HG03135 (cell line): ENCODE measurements around the gene MAPKAP1.
A peak's percentile ranks its signal among the peaks of the same experiment; 100 is the strongest.

Experiments
- ATAC-seq: cut with Tn5 transposase; IDR thresholded peaks from one replicate; pipeline ENCODE4 v1.9.1; 2021; ENCODE audit warnings: mild to moderate bottlenecking, moderate library complexity; ENCODE audit not compliant: unreplicated experiment

MAPKAP1 gene

DNA sequence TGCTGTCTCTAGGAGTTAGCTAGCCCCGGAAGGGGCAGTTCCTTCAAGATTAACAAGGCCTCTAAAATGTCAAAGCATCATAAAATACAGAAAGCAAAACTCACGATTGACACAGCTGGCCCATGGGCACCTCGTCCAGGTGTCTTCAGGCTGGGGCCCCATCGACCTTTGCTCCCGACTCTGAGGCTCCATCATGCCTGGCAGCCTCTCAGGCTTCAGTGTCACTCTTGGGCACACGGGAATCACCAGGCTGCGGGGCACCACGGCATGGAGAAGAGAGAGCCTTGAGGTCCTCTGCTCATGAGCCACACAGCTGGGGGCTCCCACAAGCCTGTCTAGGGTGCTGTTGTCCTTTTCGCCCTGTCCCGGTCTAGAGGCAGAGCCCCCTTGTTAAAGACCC, 284.2 kb downstream of the MAPKAP1 start:
- ATAC-seq: no peak

DNA sequence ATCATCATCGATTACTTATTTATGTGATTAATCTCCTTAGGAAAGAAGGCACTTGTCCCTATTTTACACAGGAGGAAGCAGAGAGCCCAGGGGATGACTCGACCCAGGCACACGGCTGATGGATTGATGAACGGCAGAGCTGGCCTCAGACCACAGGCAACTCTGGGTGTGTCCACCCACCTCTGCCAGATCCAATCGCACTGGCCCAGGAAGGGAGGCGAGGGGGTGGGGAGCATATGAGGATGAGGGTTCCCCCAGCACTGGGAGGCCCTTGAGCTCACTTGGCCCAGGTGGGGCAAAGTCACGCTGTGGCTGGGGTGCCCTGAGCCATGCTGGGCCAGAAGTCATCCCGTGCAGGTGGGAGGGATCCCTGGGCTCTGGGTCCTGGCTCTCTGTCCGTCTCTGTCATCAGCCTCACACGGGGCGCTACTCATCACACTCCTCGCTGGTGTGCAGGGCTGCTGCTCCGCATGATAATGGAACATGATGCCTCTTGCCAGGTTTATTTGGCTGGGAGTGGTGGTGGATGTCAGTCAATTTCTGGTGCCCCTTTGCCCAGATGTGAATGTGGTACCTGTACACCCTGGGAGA, 285.3 kb downstream of the MAPKAP1 start:
- ATAC-seq: no peak

DNA sequence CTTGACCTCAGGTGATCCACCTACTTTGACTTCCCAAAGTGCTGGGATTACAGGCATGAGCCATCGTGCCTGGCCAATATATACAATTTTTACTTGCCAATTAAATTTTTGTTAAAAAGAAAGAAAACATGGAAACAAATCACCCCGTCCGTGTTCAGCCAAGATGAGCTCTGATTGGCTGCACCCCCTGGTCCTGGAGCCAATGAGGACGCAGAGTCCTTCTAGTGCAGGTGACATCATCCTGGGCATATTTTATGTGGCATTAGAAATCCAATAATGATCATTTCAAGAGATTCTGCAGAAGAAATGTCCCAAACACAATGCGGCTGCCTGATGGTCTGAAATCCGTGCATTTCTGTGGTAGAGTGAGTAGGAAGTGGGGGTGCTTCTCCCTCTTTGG, 285.8 kb downstream of the MAPKAP1 start:
- no peak for ATAC-seq

DNA sequence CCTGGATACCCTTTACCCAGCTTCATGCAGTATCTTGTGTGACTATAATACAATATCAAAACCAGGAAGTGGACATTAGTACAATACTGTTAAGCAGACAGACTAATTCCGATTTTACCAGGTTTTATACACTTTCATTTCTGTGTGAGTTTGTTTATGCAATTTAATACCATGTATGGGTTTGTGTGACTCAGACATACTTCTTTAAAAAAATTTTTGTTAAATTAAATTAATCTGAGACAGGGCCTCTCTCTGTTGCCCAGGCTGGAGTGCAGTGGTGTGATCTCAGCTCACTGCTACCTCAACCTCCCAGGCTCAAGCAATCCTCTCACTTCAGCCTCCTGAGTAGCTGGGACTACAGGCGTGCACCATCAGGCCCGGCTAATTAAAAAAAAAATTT, 288.6 kb downstream of the MAPKAP1 start:
- ATAC-seq: no peak

DNA sequence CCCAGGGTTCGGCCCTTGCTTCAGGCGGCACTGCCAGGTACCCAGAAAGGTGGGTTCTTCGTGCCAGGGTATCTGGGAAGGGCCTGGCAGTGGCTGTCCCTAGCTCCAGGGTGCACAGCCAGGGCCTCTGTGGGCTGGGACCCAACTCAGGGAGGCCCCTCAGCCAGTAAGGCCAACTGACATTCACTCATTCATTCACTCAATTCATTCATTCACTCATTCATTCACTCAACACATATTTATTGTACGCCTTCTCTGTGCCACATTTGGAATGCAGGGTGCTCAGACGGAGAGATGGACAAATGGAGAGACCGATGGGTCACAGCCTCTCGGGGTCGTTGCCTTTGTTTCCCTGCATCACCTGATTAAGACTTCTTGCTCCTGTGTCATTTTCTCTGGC, 290.5 kb downstream of the MAPKAP1 start:
- no peak for ATAC-seq

DNA sequence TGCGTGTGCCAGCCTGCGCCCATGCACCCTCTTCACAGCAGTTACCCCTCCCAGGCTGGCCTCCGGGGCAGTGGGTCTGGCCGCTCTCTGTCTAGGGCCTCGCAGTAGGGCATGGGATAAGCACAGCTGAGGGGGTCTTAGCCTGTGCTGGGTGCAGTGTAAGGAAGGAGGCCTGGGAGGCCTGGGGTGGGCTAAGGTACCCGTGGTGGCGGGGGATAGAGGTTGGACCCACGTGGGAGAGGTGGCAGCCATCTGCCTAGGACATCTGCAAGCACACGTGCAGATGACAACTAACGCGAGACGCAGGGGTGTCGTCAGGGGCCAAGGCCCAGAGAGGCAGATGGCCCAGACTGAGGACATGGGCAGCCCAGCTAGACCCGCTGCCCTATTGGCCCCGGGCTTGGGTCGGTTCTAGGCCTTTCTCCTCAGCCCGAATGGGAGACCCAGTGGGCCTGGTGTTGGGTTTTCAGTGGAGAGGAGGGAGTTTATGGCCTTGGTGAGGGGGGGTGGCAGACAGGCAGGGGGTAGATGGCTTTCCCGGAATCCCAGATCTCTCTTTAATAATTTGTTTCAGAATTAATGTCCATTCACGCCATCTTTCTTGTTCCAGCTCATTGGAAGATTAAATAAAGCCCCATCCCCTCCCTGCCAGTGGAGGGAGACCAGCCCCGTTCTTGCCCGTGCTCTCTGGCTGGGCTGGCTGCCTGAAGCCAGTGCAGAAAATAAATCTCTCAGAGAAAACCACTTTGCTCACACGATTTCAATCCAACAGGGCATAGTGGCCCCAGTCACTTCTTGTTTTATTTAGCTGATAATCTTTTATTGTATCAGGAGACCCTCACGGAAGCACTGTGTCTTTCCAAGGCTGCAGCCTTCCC, 291.2 kb downstream of the MAPKAP1 start:
- no peak for ATAC-seq

DNA sequence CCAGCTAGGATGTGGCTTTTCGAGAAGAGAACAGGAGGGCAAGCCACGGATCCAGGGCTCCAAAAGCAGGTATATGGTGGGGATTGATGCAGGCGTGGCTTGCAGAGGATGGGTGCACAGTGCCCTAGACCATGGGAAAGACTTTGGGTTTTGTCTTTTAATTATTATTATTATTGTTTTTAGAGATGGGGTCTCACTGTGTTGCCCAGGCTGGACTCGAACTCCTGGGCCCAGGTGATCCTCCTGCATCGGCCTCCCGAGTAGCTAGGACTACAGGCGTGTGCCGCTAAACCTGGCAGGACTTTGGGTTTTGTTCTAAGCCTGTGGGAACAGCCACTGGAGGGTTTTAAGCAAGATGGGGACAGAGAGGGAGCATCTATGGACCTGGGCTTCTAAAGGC, 293.4 kb downstream of the MAPKAP1 start:
- no peak for ATAC-seq

DNA sequence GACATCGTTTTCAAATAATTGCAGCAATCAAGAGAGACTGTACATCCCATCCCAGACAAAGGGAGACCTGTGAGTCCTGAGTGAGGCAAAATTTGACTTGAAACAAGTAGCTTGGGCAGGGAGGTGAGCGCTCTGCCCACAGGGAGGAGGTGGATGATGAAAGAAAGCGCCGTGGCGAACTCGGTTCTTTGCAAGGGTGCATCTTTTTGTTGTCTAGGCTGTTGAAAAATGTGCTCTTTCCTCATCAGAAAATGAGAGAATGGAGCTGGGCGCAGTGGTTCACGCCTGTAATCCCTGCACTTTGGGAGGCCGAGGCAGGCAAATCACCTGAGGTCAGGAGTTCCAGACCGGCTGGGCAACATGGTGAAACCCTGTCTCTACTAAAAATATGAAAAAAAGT, 294.8 kb downstream of the MAPKAP1 start:
- no peak for ATAC-seq

DNA sequence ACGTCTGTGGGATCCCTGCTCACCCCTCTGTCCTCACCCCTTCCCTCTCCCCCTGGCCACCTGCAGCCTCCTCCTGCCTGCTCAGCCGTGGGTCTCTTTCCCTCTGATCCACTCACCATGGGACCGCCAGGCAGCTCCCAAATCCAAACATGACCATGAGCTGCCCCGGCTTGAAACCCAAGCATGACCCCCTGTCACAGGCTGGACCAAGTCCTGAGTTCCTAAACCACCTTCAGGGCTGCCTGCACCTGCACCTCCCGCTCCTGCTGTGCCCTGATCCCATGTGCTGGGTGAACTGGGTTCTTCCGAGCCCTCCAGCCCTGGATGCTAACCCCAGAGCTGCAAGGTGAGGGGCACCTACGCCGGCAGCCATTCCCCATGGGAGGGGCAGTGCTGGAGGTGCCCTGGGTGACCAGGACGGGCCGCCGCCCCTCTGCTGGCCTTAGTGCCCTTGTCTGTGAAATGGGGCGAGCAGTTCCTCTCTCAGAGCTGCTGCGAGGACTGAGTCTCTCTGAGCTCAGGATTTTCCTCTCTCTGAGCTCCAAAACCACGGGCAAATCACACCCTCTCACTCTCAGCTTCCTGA, 295.7 kb downstream of the MAPKAP1 start:
- no peak for ATAC-seq

DNA sequence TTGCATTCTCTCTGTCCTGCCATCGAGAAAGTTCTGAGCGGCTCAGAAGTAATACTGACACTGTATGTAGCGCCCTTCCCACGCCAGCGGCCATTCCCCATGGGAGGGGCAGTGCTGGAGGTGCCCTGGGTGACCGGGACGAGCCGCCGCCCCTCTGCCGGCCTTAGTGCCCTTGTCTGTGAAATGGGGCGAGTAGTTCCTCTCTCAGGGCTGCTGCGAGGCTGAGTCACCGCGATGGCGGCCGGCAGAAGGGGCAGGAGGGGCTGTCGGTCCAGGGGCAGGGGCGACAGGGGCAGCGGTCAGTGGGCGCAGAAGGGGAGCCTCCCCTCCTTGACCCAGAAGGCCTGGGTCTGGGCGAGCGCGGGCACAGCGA, 296.5 kb downstream of the MAPKAP1 start:
- no peak for ATAC-seq

DNA sequence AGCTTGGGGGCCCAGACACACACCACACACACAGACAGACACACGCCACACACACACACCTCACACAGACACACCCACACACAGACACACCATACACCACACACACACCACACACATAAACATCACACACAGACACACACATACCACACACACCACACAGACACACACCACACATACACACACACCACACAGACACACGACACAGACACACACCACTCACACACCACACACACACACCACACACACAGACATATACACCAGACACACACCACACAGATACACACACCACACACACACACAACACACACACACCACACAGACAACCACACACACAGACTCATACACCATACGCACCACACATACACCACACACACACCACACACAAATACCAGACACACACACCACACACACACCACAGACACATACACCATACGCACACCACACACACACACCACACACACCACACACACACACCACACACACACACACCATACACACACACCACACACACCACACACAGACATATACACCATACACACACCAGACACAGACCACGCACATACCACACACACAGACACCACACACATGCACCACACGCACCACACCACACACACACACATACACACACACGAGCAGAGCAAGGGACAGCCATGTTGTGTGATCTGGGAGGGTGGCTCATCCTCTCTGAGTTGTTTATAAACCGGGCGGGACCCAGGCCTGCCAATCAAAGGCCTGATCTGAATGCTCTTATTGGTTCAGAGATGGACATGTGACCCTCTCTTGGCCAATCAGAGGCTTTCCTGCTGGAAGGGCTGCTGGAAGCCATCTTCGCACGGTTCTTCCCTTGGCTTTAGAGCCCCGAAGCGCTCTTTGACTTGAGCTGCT, 297.1 kb downstream of the MAPKAP1 start:
- no peak for ATAC-seq

DNA sequence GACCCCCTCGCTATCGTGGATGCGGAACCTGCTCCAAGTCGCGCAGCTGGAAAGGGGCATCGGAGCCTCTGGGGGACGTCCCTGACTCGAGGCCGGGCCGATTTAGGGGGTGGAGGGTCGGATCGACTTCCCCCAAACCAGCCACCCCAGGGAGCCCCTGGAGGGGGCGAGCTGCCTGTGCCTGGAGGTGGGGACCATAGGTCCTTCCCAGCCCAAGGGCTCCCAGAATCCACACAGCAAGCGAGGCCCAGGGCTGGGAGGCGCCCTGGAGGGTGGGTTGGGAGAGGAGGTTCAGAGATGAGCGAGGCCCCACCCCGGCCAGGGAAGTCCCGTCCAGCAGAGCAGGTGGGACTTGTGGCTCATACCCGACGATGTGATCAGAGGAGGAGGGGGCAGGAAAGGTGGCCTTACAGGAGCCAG, 297.8 kb downstream of the MAPKAP1 start:
- no peak for ATAC-seq

DNA sequence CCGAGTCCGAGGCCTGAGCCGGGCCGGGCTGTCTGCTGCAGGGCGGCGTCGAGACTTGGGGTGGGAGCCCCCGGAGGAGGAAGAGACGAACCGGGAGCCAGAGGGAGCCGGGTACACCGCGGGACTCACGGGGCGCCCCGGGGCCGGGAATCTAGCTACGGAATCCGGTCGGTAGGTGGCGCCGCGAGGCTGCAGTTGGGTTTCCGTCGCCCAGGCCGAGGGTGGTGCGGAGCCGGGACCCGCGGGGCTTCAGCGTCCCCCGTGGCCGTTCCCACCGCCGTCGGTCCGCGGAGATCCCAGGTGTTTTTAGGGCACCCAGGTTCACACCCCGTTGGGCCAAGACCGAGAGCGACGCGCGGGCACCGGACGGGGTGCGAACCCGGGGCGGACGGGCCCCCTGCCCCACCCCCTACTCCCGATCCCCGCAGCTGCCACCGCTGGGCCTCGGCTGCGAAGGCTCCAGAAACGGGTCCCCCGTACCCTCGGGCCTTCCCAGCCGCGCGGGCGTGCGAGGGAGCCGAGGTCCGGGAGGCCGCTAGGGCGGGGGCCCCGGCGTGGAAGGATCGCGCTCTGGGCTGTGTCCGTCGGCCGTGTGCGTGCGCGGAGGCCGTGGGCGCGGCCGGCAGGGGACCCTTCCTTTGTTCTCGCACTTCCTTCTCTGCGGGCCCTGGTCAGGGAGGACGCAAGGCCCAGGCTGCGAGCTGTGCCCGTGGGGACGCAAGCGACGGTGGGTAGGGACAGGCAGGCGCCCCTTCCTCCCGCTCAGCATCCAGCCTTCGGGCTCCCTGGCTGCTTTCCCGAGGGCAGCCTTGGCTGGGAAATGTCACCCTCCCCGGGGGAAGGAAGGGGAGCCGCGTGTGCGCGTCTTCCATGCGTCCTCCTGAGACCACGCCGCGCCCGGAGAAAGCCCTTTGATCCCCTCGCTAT, 298.8 kb downstream of the MAPKAP1 start:
- ATAC-seq: peak; percentile 76

DNA sequence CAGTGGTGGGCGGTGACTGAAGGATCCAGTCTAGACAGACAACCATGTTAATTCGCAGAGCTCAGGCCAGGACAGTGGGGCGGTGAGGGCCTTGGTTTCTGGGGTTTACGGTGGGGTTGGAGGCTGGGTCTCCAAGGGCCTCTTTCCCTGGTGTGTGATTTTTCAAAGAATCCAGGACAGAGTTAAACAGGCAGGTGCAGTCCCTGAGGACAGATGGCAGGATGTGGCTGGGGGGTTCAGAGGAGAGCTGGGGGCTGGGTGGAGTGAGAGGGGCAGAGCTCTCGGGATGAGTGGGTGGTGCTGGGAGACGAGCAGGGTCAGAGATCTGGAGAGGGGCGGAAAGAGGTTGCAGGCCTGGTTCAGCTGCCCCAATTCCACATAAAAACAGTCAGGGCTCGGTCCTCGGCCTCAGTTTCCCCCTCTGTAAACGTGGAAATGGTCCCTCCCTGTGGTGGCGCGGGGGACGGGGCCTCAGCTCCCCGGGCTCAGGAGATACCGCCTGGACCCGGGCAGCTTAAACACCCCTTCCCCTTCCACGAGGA, 299.5 kb downstream of the MAPKAP1 start:
- ATAC-seq: no peak

DNA sequence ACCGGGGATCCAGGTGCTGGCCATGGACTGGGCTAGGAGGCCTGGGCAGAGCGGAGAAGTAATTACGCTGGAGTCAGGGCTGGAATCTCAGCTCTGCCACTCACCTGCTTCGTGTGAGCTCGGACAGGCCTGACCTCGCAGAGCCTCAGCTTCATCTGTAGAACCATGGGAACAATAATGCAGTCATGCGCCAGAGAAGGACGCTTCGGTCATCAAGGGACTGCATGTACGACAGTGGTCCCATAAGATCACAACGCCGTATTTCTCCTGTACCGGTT, 300.3 kb downstream of the MAPKAP1 start:
- ATAC-seq: no peak

DNA sequence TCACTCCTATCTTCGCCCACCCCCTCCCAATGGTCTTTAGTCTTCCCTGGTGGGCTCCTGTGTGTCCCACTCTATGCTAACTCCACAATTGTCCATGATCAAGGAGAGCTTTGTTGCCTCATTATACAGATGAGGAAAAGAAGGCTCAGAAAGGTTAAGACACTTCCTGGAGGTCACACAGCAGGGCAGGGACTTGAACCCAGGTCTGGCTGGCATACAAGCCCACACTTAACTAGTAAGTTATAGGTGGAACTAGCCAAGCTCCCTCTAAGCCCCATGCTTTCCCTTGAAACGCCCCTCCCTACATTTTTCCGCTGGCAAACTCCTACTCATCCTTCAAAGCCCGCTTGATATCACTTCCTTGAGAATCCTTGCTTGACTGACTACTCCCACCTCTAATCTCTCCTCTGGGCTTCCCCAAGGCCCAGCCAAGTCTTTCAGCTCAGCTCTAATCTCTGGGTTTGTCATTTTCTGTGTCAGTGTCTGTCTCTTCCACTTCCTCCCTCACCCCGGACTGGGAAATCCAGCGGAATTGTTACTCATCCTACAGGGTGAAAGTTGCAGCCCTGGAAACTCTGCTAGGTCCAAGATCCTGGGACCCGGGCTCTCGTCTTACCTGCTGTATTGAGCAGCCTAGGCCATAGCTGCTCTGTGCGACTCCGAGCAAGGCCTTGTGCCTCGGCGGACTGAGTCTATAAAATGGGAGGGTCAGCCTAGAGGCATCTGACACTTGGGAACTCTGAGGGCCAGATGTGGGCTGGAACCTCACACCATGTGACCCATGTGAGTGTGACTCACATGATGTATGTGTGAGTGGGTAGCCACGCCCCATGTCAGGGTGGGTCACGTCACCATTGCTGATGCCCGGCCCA, 300.8 kb downstream of the MAPKAP1 start:
- no peak for ATAC-seq

DNA sequence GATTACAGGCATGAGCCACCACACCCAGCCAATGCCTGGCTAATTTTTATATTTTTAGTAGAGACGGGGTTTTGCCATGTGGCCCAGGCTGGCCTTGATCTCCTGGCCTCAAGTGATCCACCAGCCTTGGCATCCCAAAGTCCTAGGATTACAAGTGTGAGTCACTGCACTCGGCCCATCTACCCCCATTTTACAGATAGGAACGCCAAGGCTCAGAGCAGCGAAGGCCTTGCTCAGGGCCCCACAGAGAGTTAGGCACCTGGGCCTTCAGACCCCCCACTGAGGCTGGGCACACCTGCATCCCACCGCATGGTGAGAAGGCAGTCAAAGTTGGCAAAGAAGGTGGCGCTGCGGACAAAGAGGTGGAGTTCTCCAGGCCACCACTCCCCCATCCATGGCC, 302.3 kb downstream of the MAPKAP1 start:
- no peak for ATAC-seq

DNA sequence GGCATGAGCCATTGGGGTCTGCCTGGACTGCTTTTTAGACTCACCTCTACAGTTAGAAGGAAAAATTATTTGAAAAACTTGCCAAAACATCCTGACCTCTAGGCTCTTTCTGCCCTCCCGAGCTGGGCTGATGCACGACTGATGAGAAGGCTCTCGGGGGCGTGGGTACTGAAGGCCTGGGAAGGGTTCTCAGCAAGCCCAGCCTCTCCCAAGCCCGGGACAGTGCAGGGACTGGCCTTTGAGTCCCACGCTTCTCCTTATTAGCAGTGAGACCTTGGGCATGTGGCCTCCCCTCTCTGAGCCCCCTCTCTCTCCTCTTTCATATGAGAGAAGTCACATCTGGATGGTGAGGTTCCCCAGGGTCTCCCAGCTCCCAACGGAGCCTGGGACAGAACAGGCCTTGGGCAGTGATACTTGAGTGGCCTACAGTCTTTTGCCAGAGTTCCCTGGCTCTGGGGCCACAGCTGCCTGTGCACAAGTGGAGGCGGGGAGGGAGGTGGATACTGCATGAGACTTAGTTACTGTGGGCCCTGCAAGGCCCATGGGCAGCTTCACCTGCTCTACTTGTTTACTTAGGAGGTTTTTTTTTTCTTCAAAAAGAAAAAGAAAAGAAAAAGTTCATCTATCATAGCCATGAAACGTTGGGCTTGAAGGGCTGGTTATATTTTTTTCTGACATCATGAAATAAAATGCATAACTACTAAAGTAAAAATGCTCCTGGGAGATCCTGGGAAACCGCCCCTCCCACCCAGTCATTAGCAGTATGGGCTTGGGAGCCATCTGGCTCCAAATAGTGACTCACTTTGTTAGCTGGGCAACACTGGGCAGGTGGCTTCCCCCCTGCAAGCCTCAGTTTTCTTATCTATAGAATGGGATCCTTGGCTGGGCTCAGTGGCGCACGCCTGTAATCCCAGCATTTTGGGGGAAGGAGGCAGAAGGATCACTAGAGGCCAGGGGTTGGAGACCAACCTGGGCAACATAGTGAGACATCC, 306.0 kb downstream of the MAPKAP1 start:
- ATAC-seq: no peak
